GM12891 (cell line): ENCODE measurements around the gene PUM1.

Experiments used
- POLR2A ChIP-seq: IDR thresholded peaks from 2 replicates; pipeline ENCODE4 v1.6.1; 2011; ENCODE audit warnings: low read depth, low read length, control low read depth
- POLR2AphosphoS5 ChIP-seq: IDR thresholded peaks from 2 replicates; pipeline ENCODE4 v1.6.1; 2011; ENCODE audit warnings: low read depth, low read length, control low read depth
- SPI1 ChIP-seq: IDR thresholded peaks from 2 replicates; pipeline ENCODE4 v1.6.1; 2011; ENCODE audit warnings: low read depth, low read length, control low read depth

GRCh38 chr1:30916296-30916695 is 149.2 kb downstream of the PUM1 start:
- TF ChIP-seq POLR2A (no peak), SPI1 (no peak), POLR2AphosphoS5 (no peak)
